Activated CD8-positive, alpha-beta memory T cell treated with anti-CD3 and anti-CD28 coated beads, Interleukin-2, amount 50 U/mL, for 24 hours (primary cell): ENCODE data around the gene ACTR5.
A peak's percentile ranks its signal among the peaks of the same experiment; 100 is the strongest.
"Not testable (repeated sequence)": the region's sequence is repeated elsewhere in the genome, so short reads cannot be mapped to it uniquely, and the experiment has no call there.

Experiments used
- DNase-seq: peaks from one replicate; pipeline ENCODE4 v3.0.0-alpha.2; 2020; ENCODE audit errors: extremely low read depth

ACTR5 gene

GRCh38 chr20:38764567-38765318, 16.5 kb downstream of the ACTR5 start:
- DNase-seq: peak; percentile 21

- no peak for DNase-seq
Observed at GRCh38 chr20:38766071-38766470, 17.8 kb downstream of the ACTR5 start.

- DNase-seq: no peak
Observed at GRCh38 chr20:38769376-38770295, 21.4 kb downstream of the ACTR5 start.

- no peak for DNase-seq
Observed at GRCh38 chr20:38770546-38770945, 22.3 kb downstream of the ACTR5 start.

- DNase-seq: no peak
Observed at GRCh38 chr20:38770970-38771369, 22.7 kb downstream of the ACTR5 start.

- no peak for DNase-seq
Observed at GRCh38 chr20:38771621-38772020, 23.4 kb downstream of the ACTR5 start.

GRCh38 chr20:38774167-38774566, 25.9 kb downstream of the ACTR5 start:
- DNase-seq: no peak

GRCh38 chr20:38776363-38776762, 28.1 kb downstream of the ACTR5 start:
- no peak for DNase-seq

- no peak for DNase-seq
Observed at GRCh38 chr20:38779247-38780097, 31.2 kb downstream of the ACTR5 start.

GRCh38 chr20:38782275-38782674, 34.0 kb downstream of the ACTR5 start:
- DNase-seq: no peak

- DNase-seq: no peak
Observed at GRCh38 chr20:38787870-38788269, 39.6 kb downstream of the ACTR5 start.

- DNase-seq: no peak
Observed at GRCh38 chr20:38789503-38790199, 41.4 kb downstream of the ACTR5 start.

- no peak for DNase-seq
Observed at GRCh38 chr20:38790200-38791053, 42.2 kb downstream of the ACTR5 start.

- no peak for DNase-seq
Observed at GRCh38 chr20:38791291-38791690, 43.0 kb downstream of the ACTR5 start.

- no peak for DNase-seq
Observed at GRCh38 chr20:38791940-38792339, 43.7 kb downstream of the ACTR5 start.

GRCh38 chr20:38794057-38794456, 45.8 kb downstream of the ACTR5 start:
- not testable (repeated sequence) for DNase-seq

- no peak for DNase-seq
Observed at GRCh38 chr20:38798266-38798665, 50.0 kb downstream of the ACTR5 start.

- DNase-seq: no peak
Observed at GRCh38 chr20:38799203-38799602, 50.9 kb downstream of the ACTR5 start.

GRCh38 chr20:38800882-38801281, 52.6 kb downstream of the ACTR5 start:
- DNase-seq: no peak

- no peak for DNase-seq
Observed at GRCh38 chr20:38804221-38804620, 56.0 kb downstream of the ACTR5 start.
